Heart right ventricle (tissue), 16 donors: Measurements from ENCODE around the gene LPP. TPM values are rescaled to one million over a fixed set of nuclear protein-coding genes. Genes with fewer than 3 reads are reported as not detected.

ENCODE experiments used
- ATAC-seq, 8 donors: fragments of 200-7000 bp; cut with Tn5 transposase; one replicate each; pipeline ENCODE4 v1.9.1; 2020; ENCODE audit warnings: mild to moderate bottlenecking in 8 of 8, moderate library complexity in 8 of 8, moderate number of reproducible peaks in 1 of 8
- DNase-seq, 2 donors: peaks; one replicate each; pipeline ENCODE4 v3.0.0-alpha.2; 2020
- H3K27ac ChIP-seq, 10 donors: fragments of 200-600 bp; sonication (generic) in 2 of 10; one replicate each; pipeline versions ENCODE4 v1.5.0 to v1.8.0; 2020 to 2022; ENCODE audit warnings: mild to moderate bottlenecking in 3 of 10
- H3K27me3 ChIP-seq, 7 donors: fragments of 200-600 bp; one replicate each; pipeline ENCODE4 v1.8.0; 2021 to 2022; ENCODE audit warnings: mild to moderate bottlenecking in 2 of 7
- H3K36me3 ChIP-seq, 9 donors: fragments of 200-600 bp; sonication (generic) in 1 of 9; one replicate each; pipeline versions ENCODE4 v1.5.0 to v1.8.0; 2020 to 2022; ENCODE audit warnings: mild to moderate bottlenecking in 2 of 9
- H3K4me1 ChIP-seq, 9 donors: fragments of 200-600 bp; sonication (generic) in 1 of 9; one replicate each; pipeline versions ENCODE4 v1.5.0 to v1.8.0; 2020 to 2022; ENCODE audit warnings: mild to moderate bottlenecking in 4 of 9
- H3K4me3 ChIP-seq, 10 donors: fragments of 200-600 bp; sonication (generic) in 2 of 10; one replicate each; pipeline versions ENCODE4 v1.5.0 to v1.8.0; 2020 to 2022; ENCODE audit warnings: mild to moderate bottlenecking in 7 of 10, moderate library complexity in 2 of 10
- H3K9me3 ChIP-seq, 11 donors: fragments of 200-600 bp in 10 of 11; sonication (generic) in 2 of 11; one replicate each; pipeline versions ENCODE4 v1.5.0 to v1.8.0; 2013 to 2022; ENCODE audit warnings: mild to moderate bottlenecking in 2 of 11, control low read depth in 1 of 11, moderate library complexity in 1 of 11
- CTCF ChIP-seq, 9 donors: fragments of 200-600 bp; sonication (generic) in 2 of 9; IDR thresholded peaks; one replicate each; pipeline versions ENCODE4 v1.5.0 to v1.8.0; 2021 to 2022; ENCODE audit warnings: antibody characterized with exemption in 9 of 9, mild to moderate bottlenecking in 5 of 9, moderate library complexity in 1 of 9
- WGBS, 2 donors: extraction: QIAGEN DNeasy Blood & Tissue Kit; methylation state at CpG; one replicate each; pipeline ENCODE4 v1.1.7; 2013; ENCODE audit warnings: inconsistent platforms in 1 of 2; 5-methylcytosine and 5-hydroxymethylcytosine counted together
- intact Hi-C, 10 donors: fragments of 100-400 bp; cut with DNase I; formaldehyde crosslinking; loops; one replicate each; pipeline versions ENCODE4 v1.11.1 to v1.14.2; 2022
- polyA plus RNA-seq, 2 donors: library from polyadenylated mRNA; stranded (reverse); fragments of 200-250 nt; gene quantifications; one replicate each; pipeline ENCODE4 v1.2.3, GENCODE V29; 2013
- total RNA-seq, 10 donors: library from RNA; stranded (reverse); fragmentation: NEBNext Ultra II Directional in 3 of 10; extraction: Animal tissue kit (Norgen Biotek cat#: 25700) in 3 of 10; gene quantifications; one replicate each; pipeline versions ENCODE4 v1.2.1 to v1.2.4, GENCODE V29; 2021 to 2023
- donor health status: Arrhythmogenic right ventricular cardiomyopathy.
- donor health status: ischemic (EF 13 %, LVEDD 7.1; RV severe dilation, severe dysfunction).
- donor health status: healthy with polysubstance abuse.
- donor health status: DM: no; HTN: yes; CAD: no.
- donor health status: DM: no; HTN: no; CAD: no.
- donor health status: ischemic (EF 25% LVEDD 6.9; RV normal size, moderate dysfunction).
- donor health status: ischemic (EF 25% LVEDD 5.7; RV mildly dilated, moderate dysfunction).
- donor health status: healthy.
- donor health status: DM: yes; HTN: yes; CAD: no.
- donor health status: Ischemic cardiomyopathy.
- donor health status: ischemic (EF 35%, LVEDD 5.7; RV mildly dilated, moderate dysfunction).
- donor health status: nonischemic (EF 11% LVEDD 7.7; RV severe dilation, severe dysfunction).
- donor health status: DM: yes; HTN: yes; CAD: no.
- donor health status: PGD.
- donor health status: ischemic (EF 29% LVEDD 5.4; RV normal size, mild dysfunction).
- donor health status: nonischemic (EF 23%, LVEDD 6.1; RV moderate dilation, normal function).

Gene LPP
- total and polyA plus RNA-seq, 12 donors, result 8.5 to 188 (median 140) TPM

GRCh38 chr3:188176476-188176875, 22.5 kb downstream of the LPP start:
- ATAC-seq, result no peak
- Histone ChIP-seq H3K4me1 (peaks cover 17 to 93% (median 47%) of the 10 kb centered on the region in 9 donors), H3K27ac (peak overlapping the region in 4 of 10 donors; percentile 1 to 82 (median 28)), H3K36me3 (peaks cover 0 to 18% (median 0%) of the 10 kb centered on the region in 9 donors), H3K9me3 (no peaks in the 10 kb centered on the region), H3K27me3 (no peaks in the 10 kb centered on the region), H3K4me3 (no peak overlapping the region)
- no peak for TF ChIP-seq CTCF (IDR thresholded peaks at IDR 0.05)
- no peak for DNase-seq
- intact Hi-C loops, result no loop called here

GRCh38 chr3:188176884-188177283, 22.9 kb downstream of the LPP start:
- peaks cover 0 to 22% (median 0%) of the 10 kb centered on the region in 9 donors for H3K36me3 ChIP-seq
- no peak for TF ChIP-seq CTCF (IDR thresholded peaks at IDR 0.05)
- no peaks in the 10 kb centered on the region for H3K9me3 ChIP-seq
- H3K27ac ChIP-seq, result peak overlapping the region in 4 of 10 donors; percentile 1 to 82 (median 28)
- peaks cover 16 to 93% (median 47%) of the 10 kb centered on the region in 9 donors for H3K4me1 ChIP-seq
- DNase-seq, result no peak
- 99 to 100% methylated on average over 2 of the region's 2 CpGs for WGBS, 2 donors
- ATAC-seq, result no peak
- intact Hi-C loops, result no loop called here
- no peak overlapping the region for H3K4me3 ChIP-seq
- no peaks in the 10 kb centered on the region for H3K27me3 ChIP-seq

- Histone ChIP-seq H3K9me3 (no peaks in the 10 kb centered on the region), H3K27ac (peak overlapping the region in 4 of 10 donors; percentile 41 to 83 (median 76)), H3K36me3 (peaks cover 0 to 30% (median 0%) of the 10 kb centered on the region in 9 donors), H3K4me3 (no peak overlapping the region), H3K4me1 (peaks cover 9 to 90% (median 45%) of the 10 kb centered on the region in 9 donors), H3K27me3 (no peaks in the 10 kb centered on the region)
- WGBS, 2 donors, result 78% methylated on average over 2 of the region's 2 CpGs
- no peak for ATAC-seq
- intact Hi-C loops, result no loop called here
- DNase-seq, result no peak
- TF ChIP-seq CTCF (IDR thresholded peaks at IDR 0.05), result no peak
Observed at GRCh38 chr3:188177721-188178120, 23.8 kb downstream of the LPP start.

GRCh38 chr3:188178293-188178936, 24.5 kb downstream of the LPP start:
- H3K4me1 ChIP-seq, result peaks cover 9 to 91% (median 45%) of the 10 kb centered on the region in 9 donors
- DNase-seq, result no peak

More at GRCh38 chr3:188178293-188178936, 24.5 kb downstream of the LPP start:
- Histone ChIP-seq H3K27ac (peak overlapping the region in 9 of 10 donors; percentile 70 to 87 (median 81)), H3K27me3 (no peaks in the 10 kb centered on the region), H3K4me3 (no peak overlapping the region), H3K36me3 (peaks cover 0 to 30% (median 0%) of the 10 kb centered on the region in 9 donors), H3K9me3 (no peaks in the 10 kb centered on the region)
- TF ChIP-seq CTCF (IDR thresholded peaks at IDR 0.05), result no peak
- intact Hi-C loops, result no loop called here
- 86 to 89% methylated on average over 7 of the region's 7 CpGs for WGBS, 2 donors
- no peak for ATAC-seq
